Fibroblast of villous mesenchyme (primary cell): ENCODE data around the gene PIGP. TPM values are rescaled to one million over a fixed set of nuclear protein-coding genes. Genes with fewer than 3 reads are reported as not detected.

Experiments
- DNase-seq: peaks from one replicate; pipeline ENCODE4 v3.0.0-alpha.2; 2010; ENCODE audit warnings: low read depth
- H3K4me3 ChIP-seq: 2 replicates; pipeline ENCODE4 v1.5.1; 2011; ENCODE audit warnings: low read depth, mild to moderate bottlenecking, low read length
- CTCF ChIP-seq: IDR thresholded peaks from 2 replicates; pipeline ENCODE4 v1.5.1; 2012; ENCODE audit warnings: low read depth, mild to moderate bottlenecking, low read length; ENCODE audit not compliant: insufficient read depth
- total RNA-seq: library from RNA; depleted of rRNA; stranded (reverse); fragments of >200 nt; gene quantifications from 2 replicates; pipeline ENCODE4 v1.2.3, GENCODE V29; 2012

The PIGP gene
- total RNA-seq, 1 donor: 11.2 TPM

- TF ChIP-seq CTCF: no peak
- no peak for DNase-seq
These were observed 3.4 kb upstream of the PIGP start for GRCh38 chr21:37076087-37076850.

GRCh38 chr21:37075214-37075770, 2.4 kb upstream of the PIGP start:
- no peak for TF ChIP-seq CTCF
- H3K4me3 ChIP-seq: peak overlapping the region; percentile 95
- no peak for DNase-seq

More at GRCh38 chr21:37076087-37076850, 3.4 kb upstream of the PIGP start:
- H3K4me3 ChIP-seq: no peak overlapping the region

GRCh38 chr21:37074546-37074945, 1.7 kb upstream of the PIGP start:
- peak overlapping the region; percentile 95 for H3K4me3 ChIP-seq
- TF ChIP-seq CTCF: no peak
- peak; percentile 14 for DNase-seq

- H3K4me3 ChIP-seq: peak overlapping the region; percentile 95
- no peak for DNase-seq
- no peak for TF ChIP-seq CTCF
These were observed 1.3 kb upstream of the PIGP start for GRCh38 chr21:37074197-37074510.

GRCh38 chr21:37073417-37074196, 736 bp upstream of the PIGP start:
- TF ChIP-seq CTCF: no peak
- H3K4me3 ChIP-seq: peak overlapping the region; percentile 95
- peak; percentile 61 for DNase-seq

GRCh38 chr21:37072274-37072987, 440 bp downstream of the PIGP start:
- no peak for DNase-seq
- no peak for TF ChIP-seq CTCF
- peak overlapping the region; percentile 62 for H3K4me3 ChIP-seq
